ENCODE results near the gene THBS3. TPM values are rescaled to one million over a fixed set of nuclear protein-coding genes. Genes with fewer than 3 reads are reported as not detected.

Gene THBS3
- total RNA-seq, 1 donor from 2014 or later, result 11.7 TPM

DNA sequence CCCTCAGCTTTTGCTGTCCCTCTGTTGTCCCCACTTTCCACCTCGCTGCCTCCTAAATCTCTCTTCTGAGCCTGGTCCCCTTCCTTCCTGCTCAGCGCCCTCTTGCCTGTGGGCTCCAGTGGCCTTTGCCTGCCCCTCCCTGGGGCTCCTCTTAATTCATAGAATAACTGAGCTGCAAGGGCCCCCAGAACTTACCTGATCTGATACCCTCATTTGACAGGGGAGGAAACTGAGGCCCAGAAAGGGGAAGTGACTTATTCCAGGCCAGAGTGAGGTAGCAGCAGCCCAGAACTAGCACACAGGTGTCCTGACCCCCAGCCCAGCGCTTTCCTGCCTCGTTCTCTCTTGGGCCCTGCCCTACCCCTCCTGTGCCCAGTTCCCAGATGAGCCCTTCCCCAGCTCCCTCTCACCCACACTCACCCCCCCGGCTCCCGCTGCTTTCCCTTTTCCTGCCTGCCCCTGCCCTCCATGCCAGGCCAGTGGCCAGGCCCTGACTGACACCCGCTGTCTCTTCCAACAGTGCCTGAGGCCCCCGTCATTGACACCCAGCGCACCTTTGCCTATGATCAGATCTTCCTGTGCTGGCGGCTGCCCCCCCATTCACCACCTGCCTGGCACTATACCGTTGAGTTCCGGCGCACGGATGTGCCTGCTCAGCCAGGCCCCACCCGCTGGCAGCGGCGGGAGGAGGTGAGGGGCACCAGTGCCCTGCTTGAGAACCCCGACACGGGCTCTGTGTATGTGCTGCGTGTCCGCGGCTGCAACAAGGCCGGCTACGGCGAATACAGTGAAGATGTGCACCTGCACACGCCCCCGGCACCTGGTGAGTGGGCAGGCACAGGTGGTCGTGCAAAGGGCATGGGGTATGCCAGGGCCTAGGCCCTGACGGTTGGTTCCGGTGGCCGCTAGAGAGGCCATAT is 28.3 kb downstream of the THBS3 start:
- intact Hi-C loops (cut with DNase I), result loop anchor here (5.0 kb wide), 1 partner anchor 48 kb away; no protein-coding TSS in a partner anchor
- DNase-seq (ENCODE audit: low spot score), result peak; percentile 74

GRCh38 chr1:155178441-155179111 is 29.1 kb downstream of the THBS3 start:
- intact Hi-C loops (cut with DNase I), result loop anchor here (5.0 kb wide), 1 partner anchor 49 kb away; no protein-coding TSS in a partner anchor
- peak; percentile 61 for DNase-seq (ENCODE audit: low spot score)

GRCh38 chr1:155177918-155178281 is 29.8 kb downstream of the THBS3 start:
- peak; percentile 57 for DNase-seq (ENCODE audit: low spot score)
- intact Hi-C loops (cut with DNase I), result loop anchor here (5.0 kb wide), 1 partner anchor 49 kb away; no protein-coding TSS in a partner anchor

GRCh38 chr1:155177192-155177917 is 30.3 kb downstream of the THBS3 start:
- DNase-seq (ENCODE audit: low spot score), result no peak
- intact Hi-C loops (cut with DNase I), result loop anchor here (5.0 kb wide), 1 partner anchor 50 kb away; no protein-coding TSS in a partner anchor

DNA sequence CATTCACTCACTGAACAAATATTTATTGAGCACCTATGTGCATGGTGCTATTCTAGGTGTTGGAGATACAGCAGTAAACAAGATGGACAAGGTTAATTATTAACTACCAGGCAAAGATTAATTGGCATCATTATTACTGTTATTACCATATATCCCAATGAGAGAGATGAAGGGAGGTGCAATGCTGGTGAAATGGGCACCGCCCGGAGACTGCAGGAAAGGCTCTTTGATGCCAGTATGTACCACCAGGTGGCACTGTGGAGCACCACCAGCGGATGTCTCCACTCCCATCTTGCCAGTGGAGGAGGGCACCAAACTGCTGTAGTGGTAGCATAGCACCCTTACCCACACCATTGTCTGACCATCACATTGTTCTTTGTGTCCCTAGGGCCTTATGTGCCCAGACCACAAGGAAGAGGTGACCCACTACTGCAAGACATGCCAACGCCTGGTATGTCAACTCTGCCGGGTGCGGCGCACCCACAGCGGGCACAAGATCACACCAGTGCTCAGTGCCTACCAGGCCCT is 31.1 kb downstream of the THBS3 start:
- intact Hi-C loops (cut with DNase I), result loop anchor here (1.0 to 5.0 kb wide), 2 partner anchors 17 to 51 kb away; no protein-coding TSS in a partner anchor

DNA sequence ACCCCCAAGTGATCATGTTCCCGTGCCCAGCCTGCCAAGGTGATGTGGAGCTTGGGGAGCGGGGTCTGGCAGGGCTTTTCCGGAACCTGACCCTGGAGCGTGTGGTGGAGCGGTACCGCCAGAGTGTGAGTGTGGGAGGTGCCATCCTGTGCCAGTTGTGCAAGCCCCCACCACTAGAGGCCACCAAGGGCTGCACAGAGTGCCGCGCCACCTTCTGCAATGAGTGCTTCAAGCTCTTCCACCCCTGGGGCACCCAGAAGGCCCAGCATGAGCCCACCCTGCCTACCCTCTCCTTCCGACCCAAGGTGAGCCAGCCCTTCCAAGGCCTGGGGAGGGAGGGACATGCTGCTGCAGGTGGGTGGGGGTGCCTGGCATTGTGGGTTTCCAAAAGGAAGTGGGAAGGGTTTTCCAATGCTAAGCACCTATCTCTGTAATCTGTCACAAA is 31.7 kb downstream of the THBS3 start:
- intact Hi-C loops (cut with DNase I), result loop anchor here (1.0 to 5.0 kb wide), 2 partner anchors 17 to 51 kb away; no protein-coding TSS in a partner anchor
- DNase-seq (ENCODE audit: low spot score), result peak; percentile 55

More for the DNA sequence above, 31.1 kb downstream of the THBS3 start:
- DNase-seq (ENCODE audit: low spot score), result peak; percentile 89

DNA sequence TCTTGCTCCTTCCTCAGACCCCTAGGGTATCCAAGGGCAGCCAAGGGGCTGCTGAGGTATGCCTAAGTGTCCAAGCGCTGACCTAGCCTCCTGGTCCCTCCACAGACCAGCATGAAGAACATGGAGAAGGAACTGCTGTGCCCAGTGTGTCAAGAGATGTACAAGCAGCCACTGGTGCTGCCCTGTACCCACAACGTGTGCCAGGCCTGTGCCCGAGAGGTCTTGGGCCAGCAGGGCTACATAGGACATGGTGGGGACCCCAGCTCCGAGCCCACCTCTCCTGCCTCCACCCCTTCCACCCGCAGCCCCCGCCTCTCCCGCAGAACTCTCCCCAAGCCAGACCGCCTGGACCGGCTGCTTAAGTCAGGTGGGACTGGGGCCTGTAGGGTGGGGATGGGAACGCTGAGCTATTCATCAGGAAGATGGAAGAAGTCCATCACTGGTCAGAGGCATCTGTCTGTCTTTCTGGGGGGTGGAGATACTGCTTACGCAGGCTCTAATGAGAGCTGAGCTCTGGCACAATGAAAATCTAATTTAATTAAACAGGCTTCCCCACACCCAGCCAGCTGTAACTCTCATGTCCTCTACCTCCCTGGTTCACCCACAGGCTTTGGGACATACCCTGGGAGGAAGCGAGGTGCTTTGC is 32.3 kb downstream of the THBS3 start:
- DNase-seq (ENCODE audit: low spot score), result peak; percentile 68
- intact Hi-C loops (cut with DNase I), result loop anchor here (5.0 kb wide), 1 partner anchor 52 kb away; no protein-coding TSS in a partner anchor

GRCh38 chr1:155174324-155175280 is 33.1 kb downstream of the THBS3 start:
- intact Hi-C loops (cut with DNase I), result loop anchor here (5.0 kb wide), 1 partner anchor 53 kb away; no protein-coding TSS in a partner anchor
- peak; percentile 75 for DNase-seq (ENCODE audit: low spot score)

DNA sequence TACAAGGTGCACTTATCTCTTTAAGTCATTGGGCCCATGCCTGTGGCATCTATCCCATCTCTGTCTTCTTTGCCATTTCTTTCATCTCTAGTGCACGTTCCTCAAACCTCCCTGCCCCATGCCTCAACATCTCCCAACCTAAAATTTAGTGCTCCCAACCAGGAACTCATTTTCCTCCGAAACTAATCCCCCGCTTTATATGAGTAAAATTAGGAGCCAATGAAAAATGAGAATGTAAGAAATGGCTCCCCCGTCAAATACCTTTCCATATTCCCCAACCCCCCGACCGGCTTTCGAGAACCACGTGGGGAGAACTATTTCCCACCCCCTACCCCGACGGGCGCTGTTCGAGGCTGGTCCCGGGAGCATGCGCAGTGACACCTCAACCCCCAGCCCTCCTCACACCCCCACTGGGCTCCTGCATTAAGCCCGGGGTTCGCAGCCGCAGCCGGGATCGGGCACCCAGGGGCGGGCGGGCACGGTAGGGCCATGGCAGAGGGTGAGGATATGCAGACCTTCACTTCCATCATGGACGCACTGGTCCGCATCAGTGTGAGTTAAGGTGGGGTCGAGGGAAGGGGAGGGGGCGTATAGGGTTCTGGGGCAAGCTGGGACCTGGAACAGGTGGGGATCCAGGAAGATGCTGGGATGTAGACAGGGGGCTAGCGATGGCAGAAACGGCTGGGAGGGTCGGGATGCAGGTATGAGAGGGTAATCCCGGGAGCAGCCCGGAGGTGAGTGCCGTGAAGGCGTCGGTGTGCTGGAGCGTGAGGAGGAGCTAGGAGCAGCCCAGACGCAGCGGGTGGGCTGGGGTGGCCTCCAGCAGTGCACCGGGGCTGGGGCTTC is 34.0 kb downstream of the THBS3 start, which contains the start of gene TRIM46:
TSS of gene TRIM46 (plus strand) at position 372 of the 846 bp plus-strand sequence. CDS start at position 490, 118 bp downstream.
- DNase-seq (ENCODE audit: low spot score), result peak; percentile 74
- intact Hi-C loops (cut with DNase I), result no loop called here

DNA sequence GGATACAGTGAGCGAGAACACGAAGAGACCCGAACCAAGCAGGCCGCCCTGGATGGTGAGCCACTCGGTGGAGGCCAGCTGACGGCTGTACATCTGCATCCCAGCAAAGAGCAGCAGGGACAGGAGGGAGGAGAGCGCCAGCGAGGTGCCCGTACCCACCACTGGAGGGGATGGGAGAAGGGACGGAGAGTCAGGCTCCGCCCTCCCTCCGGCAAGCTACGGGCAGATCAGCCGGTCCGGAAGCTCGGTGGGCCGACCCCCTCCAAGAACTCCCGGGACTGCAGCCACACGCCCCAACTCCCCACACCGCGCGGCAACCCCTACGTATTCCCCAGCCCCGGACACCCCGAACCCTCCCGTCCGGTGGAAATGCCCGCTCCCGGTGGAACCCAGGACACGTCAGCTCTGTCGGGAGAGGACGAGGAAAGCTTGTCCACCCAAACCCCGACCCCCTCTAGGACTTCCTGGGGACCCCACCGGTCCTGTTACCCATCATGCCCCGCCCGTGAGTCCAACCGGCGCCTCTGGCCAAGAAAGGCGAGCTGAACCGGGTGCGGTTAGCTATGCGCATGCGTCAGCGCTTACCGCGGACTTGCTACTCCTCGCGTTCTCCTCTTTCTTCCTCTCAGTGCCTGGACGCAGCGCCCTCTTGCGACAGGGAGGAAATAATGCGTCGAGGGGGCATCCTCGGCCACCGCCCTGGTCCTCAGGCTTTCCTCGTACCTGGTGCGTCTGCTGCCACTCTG is 34.8 kb downstream of the THBS3 start, which contains the start of gene KRTCAP2:
TSS of gene KRTCAP2 (minus strand) at position 573 of the 746 bp plus-strand sequence. CDS start at position 493, 80 bp downstream.
- DNase-seq (ENCODE audit: low spot score), result peak; percentile 98
- intact Hi-C loops (cut with DNase I), result no loop called here

DNA sequence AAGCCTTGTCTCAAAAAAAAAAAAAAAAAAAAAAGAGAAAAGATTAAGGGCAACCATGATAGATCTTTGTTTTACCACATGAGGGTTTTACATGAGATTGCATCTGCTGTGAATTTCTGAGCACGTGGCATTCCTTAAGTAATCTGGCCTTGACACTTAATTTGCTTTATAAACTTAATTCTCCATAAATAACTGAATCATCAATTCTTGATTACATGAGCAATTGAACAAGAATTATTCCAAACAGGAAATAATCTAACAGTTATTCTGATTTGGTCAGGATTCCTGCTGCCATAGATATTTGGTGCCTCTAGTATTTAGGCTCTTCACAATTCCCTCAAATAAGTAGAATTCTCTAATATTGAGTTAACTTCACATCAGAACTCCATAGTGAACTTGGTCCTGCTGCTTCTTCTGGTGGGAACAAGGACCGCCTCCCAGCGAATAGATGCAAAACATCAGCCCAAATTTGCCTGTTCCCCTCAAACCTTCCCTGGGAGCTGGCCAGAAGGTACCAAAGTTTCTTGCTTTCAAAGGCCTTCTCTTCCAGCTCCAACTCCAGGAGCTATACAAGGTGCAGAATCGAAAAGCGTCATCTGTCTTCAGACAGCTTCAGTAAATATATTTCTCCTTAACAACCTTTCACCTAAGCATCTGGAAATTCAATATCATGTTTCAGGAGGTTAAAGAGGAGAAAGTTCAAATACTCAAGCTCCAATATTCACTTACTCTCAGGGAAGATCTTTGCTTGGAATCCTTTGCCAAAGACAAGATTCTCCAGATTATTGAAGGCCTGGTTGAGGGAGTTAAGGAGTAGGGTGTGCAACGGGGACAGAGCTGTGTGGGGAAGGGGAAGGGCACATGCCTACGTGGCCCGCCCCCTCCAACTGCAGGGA is 35.6 kb downstream of the THBS3 start:
- intact Hi-C loops (cut with DNase I), result no loop called here
- no peak for DNase-seq (ENCODE audit: low spot score)

DNA sequence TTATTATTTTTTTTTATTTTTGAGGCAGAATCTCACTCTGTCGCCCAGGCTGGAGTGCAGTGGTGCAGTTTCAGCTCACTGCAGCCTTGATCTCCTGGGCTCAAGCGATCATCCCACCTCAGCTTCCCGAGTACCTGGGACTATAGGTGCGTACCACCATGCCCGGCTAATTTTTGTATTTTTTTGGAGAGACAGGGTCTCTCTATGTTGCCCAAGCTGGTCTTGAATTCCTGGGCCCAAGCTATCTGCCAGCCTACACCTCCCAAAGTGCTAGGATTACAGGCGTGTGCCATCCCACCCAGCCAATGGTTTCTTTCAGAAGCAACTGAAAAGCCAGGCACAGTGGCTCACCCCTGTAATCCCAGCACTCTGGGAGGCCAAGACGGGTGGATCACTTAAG is 36.9 kb downstream of the THBS3 start:
- DNase-seq (ENCODE audit: low spot score), result no peak
- intact Hi-C loops (cut with DNase I), result no loop called here

DNA sequence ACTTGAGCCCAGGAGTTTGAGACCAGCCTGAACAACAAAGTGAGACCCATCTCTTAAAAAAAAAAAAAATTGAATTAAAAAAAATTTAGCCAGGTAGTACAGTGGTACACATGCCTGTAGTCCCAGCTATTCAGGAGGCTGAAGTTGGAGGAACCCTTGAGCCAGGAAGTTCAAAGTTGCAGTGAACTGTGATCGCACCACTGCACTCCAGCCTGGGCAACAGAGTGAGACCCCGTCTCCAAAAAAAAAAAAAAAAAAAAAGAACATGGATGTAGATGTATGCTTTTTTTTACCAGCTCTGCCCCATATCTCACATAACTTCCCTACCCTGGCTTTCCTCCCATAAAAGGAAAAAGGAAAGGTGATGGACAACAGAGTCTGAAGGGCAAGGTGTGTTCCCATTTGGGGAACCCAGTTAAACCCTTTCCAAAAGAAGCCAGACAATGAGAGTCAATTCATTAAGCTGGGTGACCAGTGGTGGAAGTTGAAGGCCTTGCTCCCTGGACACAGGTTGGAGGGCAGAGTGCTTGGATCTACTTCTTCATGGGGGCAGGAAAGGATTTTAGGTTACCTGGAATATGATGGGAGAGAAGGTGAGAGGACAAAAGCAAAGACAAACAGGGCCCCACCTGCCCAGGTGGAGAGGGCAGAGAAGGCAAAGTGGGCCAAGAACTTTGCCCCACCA is 37.5 kb downstream of the THBS3 start:
- intact Hi-C loops (cut with DNase I), result no loop called here
- no peak for DNase-seq (ENCODE audit: low spot score)

DNA sequence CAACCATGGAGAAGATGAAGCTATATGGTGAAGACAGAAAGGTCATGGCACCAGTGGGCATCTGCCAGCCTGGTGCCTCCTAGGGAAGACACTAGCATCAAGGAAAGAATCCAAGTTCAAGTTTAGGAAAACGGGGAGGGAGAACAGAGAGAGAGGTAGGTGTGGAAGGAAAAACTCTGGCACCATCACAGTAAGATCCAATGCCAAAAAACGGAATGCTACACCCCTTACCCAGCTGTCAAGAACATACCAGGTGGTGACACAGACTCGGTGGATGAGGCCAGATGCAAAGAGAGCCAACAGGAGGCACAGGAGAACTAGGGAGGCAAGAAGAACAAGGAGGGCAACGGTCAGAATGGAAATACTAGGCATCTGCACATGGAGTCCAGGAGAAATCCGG is 38.2 kb downstream of the THBS3 start:
- no peak for DNase-seq (ENCODE audit: low spot score)
- intact Hi-C loops (cut with DNase I), result no loop called here

All from cardiac septum (tissue), 1 donor.